Testis (tissue), 3 donors: ENCODE results near the gene HSPD1. TPM values are rescaled to one million over a fixed set of nuclear protein-coding genes. Genes with fewer than 3 reads are reported as not detected.
A peak's percentile ranks its signal among the peaks of the same experiment; 100 is the strongest.
"Not testable (repeated sequence)": the region's sequence is repeated elsewhere in the genome, so short reads cannot be mapped to it uniquely, and the experiment has no call there.

ENCODE experiments used
- DNase-seq: peaks from one replicate; pipeline ENCODE4 v3.0.0-alpha.2; 2019
- H3K27ac ChIP-seq, 2 donors: fragments of 200-600 bp; sonication (generic); one replicate each; pipeline ENCODE4 v1.5.1; 2019
- H3K27me3 ChIP-seq: fragments of 200-600 bp; sonication (generic); one replicate; pipeline ENCODE4 v1.5.1; 2019
- H3K36me3 ChIP-seq: fragments of 200-600 bp; sonication (generic); one replicate; pipeline ENCODE4 v1.5.1; 2017; ENCODE audit warnings: low read depth; ENCODE audit errors: missing control alignments
- H3K4me1 ChIP-seq: fragments of 200-600 bp; sonication (generic); one replicate; pipeline ENCODE4 v1.5.1; 2019
- H3K4me3 ChIP-seq, 2 donors: fragments of 200-600 bp; sonication (generic); one replicate each; pipeline ENCODE4 v1.5.1; 2017 to 2019
- H3K9me3 ChIP-seq: fragments of 200-600 bp; sonication (generic); one replicate; pipeline ENCODE4 v1.5.1; 2017
- CTCF ChIP-seq, 3 experiments: fragments of 450-650 bp in 2 of 3; fragments of 200-600 bp in 1 of 3; sonication (generic) in 1 of 3; IDR thresholded peaks; one replicate each; pipeline ENCODE4 v1.5.1; 2016 to 2019; ENCODE audit warnings: antibody characterized with exemption in 3 of 3, mild to moderate bottlenecking in 2 of 3, moderate library complexity in 1 of 3
- POLR2A ChIP-seq: fragments of 450-650 bp; IDR thresholded peaks from one replicate; pipeline ENCODE4 v1.6.1; 2017; ENCODE audit warnings: antibody characterized with exemption, mild to moderate bottlenecking, moderate library complexity
- WGBS, 2 donors: methylation state at CpG; one replicate each; pipeline ENCODE4 v1.1.5; 2018; 5-methylcytosine and 5-hydroxymethylcytosine counted together
- intact Hi-C: fragments of 100-400 bp; cut with DNase I; formaldehyde crosslinking; loops from one replicate; pipeline ENCODE4 v1.15.1; 2023; ENCODE audit warnings: low total_unique reads
- polyA plus RNA-seq: library from polyadenylated mRNA; stranded (reverse); fragments of 350-450 nt; fragmentation: Illumina TruSeq; extraction: RNeasy Lipid Tissue Mini Kit (QIAGEN cat#74804); gene quantifications from one replicate; pipeline ENCODE4 v1.2.3, GENCODE V29; 2014; ENCODE audit warnings: low read depth, low replicate concordance; ENCODE audit not compliant: insufficient read depth
- total RNA-seq, 2 donors: library from RNA; depleted of rRNA; stranded (reverse); fragments of >200 nt; gene quantifications; one replicate each; pipeline ENCODE4 v1.2.3, GENCODE V29; 2016

HSPD1 gene
- total and polyA plus RNA-seq, 3 donors from 2014 or later: 107 to 121 (median 111) TPM

GRCh38 chr2:197495433-197496134, 4.1 kb downstream of the HSPD1 start:
- Histone ChIP-seq H3K4me3 (no peak overlapping the region), H3K4me1 (peaks cover 12% of the 10 kb centered on the region), H3K9me3 (no peaks in the 10 kb centered on the region), H3K27ac (no peak overlapping the region), H3K27me3 (no peaks in the 10 kb centered on the region), H3K36me3 (no peaks in the 10 kb centered on the region)
- no peak for TF ChIP-seq POLR2A
- TF ChIP-seq CTCF (IDR thresholded peaks at IDR 0.05): no peak
- WGBS, 2 donors: 92 to 98% methylated on average over 2 of the region's 2 CpGs
- intact Hi-C loops: no loop called here
- no peak for DNase-seq

GRCh38 chr2:197487385-197487784, 12.3 kb downstream of the HSPD1 start:
- H3K27ac ChIP-seq: peak overlapping the region in 1 of 2 donors; percentile 14

GRCh38 chr2:197486175-197486574, 13.5 kb downstream of the HSPD1 start:
- 69 to 76% methylated on average over 2 of the region's 2 CpGs for WGBS, 2 donors
- Histone ChIP-seq H3K27me3 (no peaks in the 10 kb centered on the region), H3K36me3 (no peaks in the 10 kb centered on the region), H3K27ac (no peak overlapping the region), H3K4me3 (no peak overlapping the region), H3K9me3 (no peaks in the 10 kb centered on the region), H3K4me1 (no peaks in the 10 kb centered on the region)
- no peak for DNase-seq
- intact Hi-C loops: no loop called here
- TF ChIP-seq CTCF (IDR thresholded peaks at IDR 0.05): no peak
- TF ChIP-seq POLR2A: no peak

More at GRCh38 chr2:197487385-197487784, 12.3 kb downstream of the HSPD1 start:
- 48 to 71% methylated on average over 4 of the region's 4 CpGs for WGBS, 2 donors
- H3K4me3 ChIP-seq: no peak overlapping the region
- no peaks in the 10 kb centered on the region for H3K27me3 ChIP-seq
- no peaks in the 10 kb centered on the region for H3K4me1 ChIP-seq
- intact Hi-C loops: no loop called here
- DNase-seq: no peak
- no peaks in the 10 kb centered on the region for H3K9me3 ChIP-seq
- TF ChIP-seq POLR2A: no peak
- no peak for TF ChIP-seq CTCF (IDR thresholded peaks at IDR 0.05)
- H3K36me3 ChIP-seq: no peaks in the 10 kb centered on the region

GRCh38 chr2:197484248-197484647, 15.4 kb downstream of the HSPD1 start:
- H3K4me3 ChIP-seq, H3K27ac ChIP-seq, H3K27me3 ChIP-seq, intact Hi-C loops, H3K4me1 ChIP-seq, H3K9me3 ChIP-seq, H3K36me3 ChIP-seq, DNase-seq: not testable (repeated sequence)
- 96% methylated on average over 3 of the region's 3 CpGs for WGBS, 2 donors

- H3K27ac ChIP-seq: no peak overlapping the region
- intact Hi-C loops: no loop called here
- WGBS, 2 donors: 79 to 82% methylated on average over 9 of the region's 9 CpGs
These were observed 19.2 kb downstream of the HSPD1 start for GRCh38 chr2:197480165-197481036.

More at GRCh38 chr2:197480165-197481036, 19.2 kb downstream of the HSPD1 start:
- no peak overlapping the region for H3K4me3 ChIP-seq
- no peaks in the 10 kb centered on the region for H3K27me3 ChIP-seq
- no peaks in the 10 kb centered on the region for H3K4me1 ChIP-seq
- no peak for DNase-seq
- H3K9me3 ChIP-seq: no peaks in the 10 kb centered on the region
- no peaks in the 10 kb centered on the region for H3K36me3 ChIP-seq
- TF ChIP-seq POLR2A (no peak), CTCF (IDR thresholded peaks at IDR 0.05) (no peak)
